ENCODE data around the gene NHERF1.

DNA sequence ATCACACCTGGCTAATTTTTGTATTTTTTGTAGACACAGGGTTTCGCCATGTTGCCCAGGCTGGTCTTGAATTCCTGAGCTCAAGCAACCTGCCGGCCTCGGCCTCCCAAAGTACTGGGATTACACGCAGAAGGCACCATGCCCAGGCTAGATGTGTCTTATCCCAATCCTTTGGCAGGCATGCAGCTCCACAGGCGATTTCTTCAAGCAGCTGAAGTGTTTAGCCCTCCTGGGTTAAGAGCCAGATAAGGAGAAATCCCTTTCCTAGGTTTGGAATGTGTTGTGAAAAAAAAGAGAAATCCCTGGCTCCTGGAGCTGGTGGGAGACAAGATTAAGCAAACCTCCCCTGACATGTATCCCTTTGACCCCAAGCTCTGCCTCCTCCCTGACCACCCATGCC is 2.1 kb upstream of the NHERF1 start:
- TF ChIP-seq EZH2phosphoT487 (IDR thresholded peaks at IDR 0.05; ENCODE audit: low read length) (no peak), CTCF (IDR thresholded peaks at IDR 0.05; ENCODE audit: low read length) (no peak), EZH2 (optimal IDR thresholded peaks at IDR 0.05; ENCODE audit: low read depth, low read length) (no peak)
